Measurements from ENCODE around the gene SBNO2.
"Not testable (repeated sequence)": the region's sequence is repeated elsewhere in the genome, so short reads cannot be mapped to it uniquely, and the experiment has no call there.

The SBNO2 gene

DNA sequence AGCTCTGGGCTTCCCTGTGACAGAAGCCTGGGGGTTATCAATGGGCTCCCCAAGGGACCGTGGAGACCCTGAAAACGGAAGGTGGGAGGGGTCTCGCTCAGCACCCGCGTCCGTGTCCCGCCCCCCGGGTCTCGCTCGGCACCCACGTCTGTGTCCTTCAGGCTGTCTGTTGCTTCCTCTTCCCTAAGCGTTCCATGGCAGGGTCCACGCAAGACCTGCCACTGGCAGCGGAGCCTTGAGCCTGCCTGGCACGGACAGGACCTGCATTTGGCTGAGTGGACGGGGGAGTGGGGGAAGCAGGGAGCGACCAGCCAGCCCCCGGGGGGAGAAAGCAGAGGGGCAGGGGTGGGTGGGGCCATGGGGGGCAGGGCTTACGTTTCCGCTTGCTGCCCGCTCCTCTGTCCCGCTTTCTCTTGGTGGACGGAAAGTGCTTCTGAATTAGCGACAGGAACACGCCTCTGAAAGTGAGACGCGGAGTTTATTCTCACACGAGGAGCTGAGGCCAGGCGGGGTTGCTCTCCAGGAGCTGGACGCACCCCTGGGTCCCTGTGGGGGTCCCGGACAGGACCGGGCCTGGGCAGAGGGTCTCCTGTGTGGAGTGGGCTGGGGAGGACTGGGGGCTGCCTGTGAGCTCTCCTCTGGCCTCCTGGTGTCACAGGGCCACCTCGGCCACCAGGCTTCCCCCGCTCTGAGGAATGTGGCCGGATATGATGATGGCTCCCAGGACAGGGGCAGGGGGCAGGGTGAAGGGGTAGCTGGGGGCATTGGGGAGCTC is 58.2 kb downstream of the SBNO2 start:
- DNase-seq = no peak

DNA sequence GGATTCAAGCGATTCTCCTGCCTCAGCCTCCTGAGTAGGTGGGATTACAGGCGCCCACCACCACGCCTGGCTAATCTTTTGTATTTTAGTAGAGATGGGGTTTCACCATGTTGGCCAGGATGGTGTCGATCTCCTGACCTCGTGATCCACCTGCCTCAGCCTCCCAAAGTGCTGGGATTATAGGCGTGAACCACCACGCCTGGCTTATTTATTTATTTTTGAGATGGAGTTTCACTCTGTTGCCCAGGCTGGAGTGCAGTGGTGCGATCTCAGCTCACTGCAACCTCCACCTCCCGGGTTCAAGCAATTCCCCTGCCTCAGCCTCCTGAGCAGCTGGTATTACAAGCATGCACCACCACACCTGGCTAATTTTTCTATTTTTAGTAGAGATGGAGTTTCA is 59.3 kb downstream of the SBNO2 start:
- not testable (repeated sequence) for DNase-seq

DNA sequence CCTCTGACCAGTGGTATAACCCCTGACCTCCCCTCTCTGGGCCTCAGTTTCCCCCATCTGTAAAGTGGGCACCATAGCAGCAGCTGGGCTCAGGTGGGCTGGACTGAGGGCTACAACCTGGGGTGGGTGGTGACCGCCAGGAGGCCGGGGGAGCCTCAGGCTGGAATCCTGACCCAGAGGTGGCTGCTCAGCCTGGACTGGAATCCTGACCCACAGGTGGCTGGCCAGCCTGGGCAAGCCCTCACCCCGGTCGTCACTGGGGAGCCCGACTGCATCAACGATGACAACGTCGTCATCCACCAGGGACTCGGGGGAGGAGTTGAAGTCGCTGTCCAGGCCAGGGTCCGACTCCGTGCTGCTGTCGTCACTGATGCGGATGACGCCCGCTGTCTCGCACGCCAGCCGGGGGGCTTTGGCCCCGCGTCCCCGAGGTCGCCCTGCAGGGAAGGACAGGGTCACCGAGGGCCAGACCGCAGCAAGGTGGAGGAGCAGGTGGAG is 60.0 kb downstream of the SBNO2 start:
- DNase-seq = no peak

DNA sequence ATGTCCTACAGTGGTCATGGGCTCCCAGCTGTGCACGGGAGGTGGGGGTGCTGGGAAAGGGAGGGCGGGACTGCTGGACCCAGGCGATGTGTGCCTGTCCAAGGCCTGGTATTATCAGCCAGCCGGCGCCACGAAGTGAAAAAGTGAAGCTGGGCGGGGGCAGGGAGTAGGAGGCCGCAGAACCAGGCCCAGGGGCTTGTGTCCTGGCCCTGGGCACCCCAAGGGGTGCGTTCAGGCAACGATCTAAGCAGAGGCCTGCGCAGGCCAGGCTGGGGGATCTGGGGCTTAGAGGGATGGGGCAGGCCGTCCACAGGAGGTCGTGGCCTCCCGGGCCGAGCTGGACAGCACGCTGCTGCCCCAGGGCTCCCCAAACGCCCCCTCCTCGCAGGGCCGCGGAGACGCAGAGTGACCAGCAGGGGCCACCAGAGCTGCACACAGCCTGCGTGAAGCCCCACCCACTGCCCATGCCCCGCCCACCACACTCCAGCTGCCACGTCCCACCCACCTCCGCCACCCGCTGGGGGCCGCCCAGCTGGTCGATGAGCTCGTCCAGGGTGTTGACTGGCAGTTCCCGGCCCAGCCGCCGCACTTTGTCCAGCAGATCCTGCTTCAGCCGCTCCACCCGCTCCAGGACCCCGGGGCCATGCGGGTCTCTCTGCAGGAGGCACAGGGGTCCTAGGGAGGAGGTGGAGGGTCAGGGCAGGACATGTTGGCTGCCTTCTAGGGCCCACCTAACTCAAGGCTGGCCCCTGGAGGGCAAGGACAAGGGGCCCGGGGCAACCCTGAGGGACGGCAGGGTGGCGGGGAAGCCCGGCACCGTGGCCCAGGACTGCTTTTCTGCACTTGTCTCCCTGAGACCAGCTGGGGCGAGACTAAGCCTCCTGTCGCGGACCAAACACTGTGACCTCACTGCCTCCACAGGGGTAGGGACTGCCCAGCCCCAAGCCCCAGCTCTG is 60.8 kb downstream of the SBNO2 start:
- DNase-seq = peak; percentile 85

DNA sequence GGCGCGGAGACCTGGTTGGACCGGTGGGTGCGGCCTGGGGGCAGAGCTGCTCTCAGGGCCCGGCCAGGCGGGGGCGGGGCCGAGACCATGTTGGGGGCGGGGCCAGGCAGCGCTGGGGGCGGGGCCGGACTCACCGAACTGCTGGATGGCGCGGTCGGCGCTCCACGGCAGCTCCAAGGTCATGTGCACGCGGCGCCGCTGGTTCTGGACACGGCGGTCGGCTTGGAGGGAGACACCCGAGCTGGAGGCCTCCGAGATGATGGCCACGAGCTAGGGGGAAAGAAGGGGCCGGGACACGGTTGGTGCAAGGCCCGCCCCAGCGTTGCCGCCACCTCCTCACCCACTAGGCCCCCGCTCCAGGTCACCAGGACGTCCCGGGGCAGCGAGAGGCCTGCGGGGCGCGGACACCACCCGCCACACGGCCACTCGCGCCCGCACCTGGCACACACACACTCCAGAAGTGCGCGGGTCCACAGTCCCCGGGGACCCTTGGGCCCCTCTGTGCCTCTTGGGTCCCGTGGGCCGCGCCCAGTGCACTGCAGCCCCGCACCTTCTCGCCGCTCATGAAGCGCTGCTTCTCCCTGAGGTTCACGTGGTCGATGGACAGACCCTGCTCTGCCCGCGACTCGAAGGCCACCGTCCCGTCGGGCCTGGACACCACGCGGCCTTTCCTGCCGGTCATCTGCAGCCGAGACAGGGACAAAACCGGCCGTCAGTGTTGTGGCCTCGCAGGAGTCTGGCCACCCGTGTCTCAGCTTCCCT is 61.6 kb downstream of the SBNO2 start:
- no peak for DNase-seq

DNA sequence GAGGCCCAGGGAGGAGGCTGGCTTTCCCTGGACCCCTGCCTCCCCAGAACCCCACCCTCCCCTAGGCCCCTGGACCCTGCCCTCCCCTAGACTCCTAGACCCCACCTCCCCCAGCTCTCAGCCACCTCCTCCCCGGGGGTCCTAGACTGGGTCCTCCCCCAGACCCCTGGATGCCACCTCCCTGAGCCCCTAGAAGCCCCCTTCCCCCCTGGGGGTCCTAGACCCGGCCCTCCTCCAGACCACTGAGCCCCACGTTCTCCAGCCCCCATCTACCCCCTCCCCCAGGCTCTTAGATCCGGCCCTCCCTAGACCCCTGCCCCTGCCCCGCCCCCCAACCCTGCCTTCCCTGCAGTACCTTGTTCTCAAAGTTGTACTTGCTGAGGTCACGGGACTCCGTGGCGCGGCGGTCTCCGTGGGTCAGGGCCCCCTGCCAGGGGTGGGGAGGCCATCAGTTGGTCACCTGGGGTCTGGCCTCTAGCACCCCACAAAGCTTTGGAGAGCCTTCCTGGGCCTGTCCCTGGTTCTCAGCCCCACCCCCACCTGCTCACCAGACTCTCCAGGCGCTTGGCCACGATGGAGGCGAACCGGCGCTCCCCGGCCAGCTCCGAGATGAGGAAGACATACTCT is 62.3 kb downstream of the SBNO2 start:
- no peak for DNase-seq

DNA sequence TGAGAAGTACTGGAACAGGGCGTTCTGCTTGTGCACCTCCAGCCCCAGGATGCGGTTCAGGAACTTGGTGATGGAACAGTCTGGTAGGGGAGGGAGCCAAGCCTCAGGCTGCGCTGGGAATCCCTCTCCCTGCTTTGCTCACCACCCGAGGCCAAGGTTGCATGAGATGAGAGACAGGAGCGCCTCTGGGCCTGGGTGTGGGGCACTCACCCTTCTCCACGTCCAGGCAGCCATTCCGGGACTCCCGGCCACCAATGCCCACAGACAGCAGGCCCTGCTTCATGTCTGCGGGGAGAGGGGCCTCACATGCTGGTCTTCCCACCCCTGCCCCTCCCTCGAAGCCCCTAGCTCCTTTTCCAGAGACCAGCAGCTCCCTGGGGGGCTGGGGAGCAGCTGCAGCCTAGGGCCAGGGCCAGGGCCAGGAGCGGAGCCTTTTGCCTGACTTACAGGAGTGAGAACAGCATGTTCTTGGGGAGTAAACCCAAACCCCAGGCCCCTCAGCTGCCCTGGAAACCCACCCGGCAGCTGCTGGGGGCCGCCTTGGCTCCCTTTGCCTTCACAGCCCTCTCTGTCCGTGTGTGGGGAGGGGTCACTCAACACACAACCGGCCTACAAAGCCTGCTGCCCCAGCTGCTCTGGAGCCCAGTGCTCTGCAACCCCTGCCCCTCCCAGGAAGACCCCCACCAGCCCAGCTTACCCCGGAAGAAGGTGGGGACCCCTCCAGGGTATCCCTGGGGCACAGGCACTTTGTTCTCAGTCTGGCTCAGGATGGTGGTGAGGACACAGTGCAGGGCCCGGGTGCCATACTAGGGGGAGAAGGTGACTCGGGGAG is 63.0 kb downstream of the SBNO2 start:
- DNase-seq = no peak

DNA sequence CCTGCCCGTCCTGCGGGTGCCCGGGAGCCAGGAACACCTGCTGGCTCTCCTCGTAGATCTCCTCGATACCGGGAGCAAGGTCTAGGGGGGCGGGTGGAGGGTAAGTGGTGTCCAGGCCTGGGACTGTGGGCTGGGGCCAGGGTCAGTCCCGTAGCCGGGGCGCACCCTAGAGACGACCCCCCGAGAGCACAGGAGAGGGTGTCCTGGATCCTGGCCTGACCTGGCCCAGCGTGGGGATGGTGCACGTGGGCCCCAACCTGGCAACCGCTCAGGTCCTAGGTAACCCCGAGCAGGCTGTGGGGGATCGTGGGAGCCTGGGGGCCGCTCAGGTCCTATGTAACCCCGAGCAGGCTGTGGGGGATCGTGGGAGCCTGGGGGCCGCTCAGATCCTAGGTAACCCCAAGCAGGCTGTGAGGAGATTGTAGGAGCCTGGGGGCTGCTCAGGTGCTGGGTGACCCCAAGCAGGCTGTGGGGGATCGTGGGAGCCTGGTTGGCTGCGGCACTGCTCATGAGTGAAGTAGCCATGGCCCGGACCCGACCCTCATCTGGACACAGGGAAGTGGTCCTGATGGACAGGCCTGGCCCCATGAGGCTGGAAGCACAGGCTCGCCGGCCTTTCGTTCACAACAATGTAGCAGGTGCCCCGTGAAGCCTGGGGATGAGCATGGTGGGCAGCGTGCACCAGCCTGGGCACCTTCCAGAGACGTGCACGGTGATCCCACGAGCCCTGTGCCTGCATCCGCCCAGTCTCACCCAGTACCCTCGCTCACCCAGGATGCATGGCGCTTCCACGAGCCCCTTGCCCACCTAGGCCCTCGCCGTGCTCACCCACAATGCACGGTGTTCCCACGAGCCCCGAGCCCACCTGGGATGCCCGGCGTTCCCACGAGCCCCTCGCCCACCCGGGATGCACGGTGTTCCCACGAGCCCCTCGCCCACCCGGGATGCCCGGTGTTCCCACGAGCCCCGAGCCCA is 64.1 kb downstream of the SBNO2 start:
- DNase-seq = no peak

DNA sequence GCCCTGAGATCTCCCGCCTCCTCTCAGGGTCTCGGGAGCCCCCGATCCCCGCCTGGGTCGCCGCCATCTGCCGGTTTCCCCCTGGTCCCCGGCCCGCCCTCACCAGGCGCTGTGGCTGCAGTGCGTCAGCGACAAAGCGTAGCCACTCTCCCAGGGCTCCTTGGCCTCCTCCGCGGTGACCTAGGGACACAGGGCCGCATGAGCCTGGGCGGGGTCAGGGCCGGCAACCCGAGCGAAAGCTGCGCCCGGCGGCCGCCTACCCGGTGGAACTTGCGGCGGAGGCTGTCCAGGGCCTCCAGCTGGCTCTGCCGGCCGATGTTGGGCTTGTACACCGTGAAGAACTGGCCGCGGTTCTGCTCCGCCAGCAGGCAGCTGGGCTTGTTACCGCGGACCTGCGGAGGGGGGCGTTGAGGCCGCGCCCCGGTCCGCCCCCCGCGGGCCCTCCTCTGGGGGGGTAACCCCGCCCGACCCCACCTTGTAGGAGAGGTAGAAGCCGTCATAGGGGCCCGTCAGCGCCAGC is 65.0 kb downstream of the SBNO2 start:
- DNase-seq = no peak

DNA sequence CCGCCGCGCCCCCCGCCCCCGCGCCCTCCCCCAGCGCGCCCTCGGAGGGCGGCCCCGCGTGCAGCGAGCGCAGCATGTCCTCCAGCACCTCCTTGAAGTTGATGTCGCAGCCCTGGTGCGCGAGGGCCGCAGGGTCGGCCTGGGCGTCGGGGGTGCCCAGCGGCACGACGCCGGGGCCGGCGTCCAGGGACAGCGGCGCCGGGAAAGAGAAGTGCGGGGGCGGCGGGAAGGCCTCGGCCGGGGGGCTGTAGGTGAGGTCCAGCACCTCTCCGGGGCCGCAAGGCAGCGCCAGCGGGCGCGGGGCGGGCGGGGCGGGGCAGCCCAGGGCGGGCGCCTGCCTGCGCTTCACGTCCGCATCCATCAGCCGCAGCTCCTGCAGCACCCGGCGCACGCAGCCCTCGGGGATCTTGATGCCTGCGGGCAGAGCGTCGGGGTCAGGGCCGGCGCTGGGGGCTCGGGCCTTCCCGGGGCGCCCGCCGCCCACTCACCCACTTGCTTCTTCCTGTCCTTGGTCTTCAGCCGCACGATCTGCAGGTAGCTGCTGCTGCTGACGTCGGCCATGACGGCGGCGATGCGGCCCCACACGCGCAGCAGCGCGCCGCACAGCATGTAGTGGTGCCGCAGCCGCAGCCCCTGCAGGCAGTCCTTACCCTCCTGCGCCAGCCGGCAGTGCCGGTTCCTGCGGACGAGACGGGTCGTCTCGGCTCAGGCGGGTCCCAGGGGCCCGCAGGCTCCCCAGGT is 65.6 kb downstream of the SBNO2 start:
- no peak for DNase-seq

DNA sequence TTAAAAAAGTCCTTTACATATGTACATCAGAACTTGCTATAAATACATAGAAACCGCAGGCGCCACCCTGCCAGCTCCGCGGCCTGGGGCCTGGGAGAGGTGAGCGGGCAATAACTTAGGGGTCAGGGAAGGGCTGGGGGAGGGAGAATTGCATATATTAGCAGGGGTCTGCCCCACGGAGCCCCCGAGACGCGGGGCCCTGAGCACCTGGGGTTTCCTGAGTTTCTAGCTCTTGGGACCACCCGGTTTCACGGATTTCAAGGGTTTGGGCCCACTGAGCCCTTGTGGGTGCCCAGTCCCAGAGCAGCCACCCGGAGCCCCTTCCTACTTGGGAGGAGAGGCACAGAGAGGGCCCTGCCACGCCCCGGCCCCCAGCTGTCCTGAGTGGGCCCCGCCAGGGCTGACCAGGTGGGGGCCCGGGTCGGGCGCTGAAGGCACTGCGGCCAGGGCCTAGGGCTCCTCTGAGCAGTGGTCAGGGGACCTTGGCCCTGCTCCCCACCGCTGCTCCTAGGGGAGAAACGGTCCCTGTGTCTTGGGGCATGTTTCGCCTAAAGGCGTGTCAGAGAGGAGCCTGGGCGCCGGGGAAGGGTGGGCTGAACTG is 66.3 kb downstream of the SBNO2 start:
- no peak for DNase-seq

DNA sequence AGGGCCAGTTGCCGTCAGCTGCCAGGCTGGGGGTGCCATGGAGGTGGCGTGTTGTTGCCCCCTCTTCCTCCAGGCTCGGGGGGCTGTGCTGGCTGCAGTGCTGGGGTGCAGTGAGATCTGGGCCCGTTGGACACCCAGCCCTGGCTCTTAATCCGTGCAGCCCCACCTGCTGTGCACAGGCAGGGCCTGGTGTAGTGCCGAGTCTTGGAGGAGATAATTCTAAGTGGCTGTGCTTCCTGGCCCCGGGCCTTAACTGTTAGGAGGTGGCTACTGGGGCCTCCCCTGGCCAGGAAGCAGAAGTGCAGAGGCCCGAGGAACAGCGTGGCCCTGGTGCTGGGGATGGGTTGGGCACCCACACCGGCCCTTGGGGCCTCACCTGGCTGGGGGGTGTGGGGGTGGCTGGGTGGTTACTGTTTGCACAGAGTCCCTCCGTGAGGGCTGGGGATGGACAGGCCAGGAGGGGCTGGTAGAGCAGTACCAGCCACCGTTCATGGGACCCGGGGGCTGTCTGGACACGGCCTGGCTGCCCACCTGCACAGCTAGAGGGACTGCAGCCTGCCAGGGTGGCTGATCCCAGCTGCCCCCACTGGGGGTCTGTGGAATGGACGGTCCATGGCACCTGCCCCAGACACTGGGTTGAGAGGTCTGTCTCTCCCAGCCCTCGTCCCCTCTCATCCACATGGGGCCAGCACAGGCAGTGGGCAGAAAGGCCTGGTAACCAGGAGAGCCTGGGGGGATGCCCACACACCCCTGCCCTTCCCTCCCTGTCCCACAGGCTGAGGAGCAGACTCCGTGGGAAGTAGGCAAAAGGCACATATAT is 67.0 kb downstream of the SBNO2 start:
- DNase-seq = no peak

DNA sequence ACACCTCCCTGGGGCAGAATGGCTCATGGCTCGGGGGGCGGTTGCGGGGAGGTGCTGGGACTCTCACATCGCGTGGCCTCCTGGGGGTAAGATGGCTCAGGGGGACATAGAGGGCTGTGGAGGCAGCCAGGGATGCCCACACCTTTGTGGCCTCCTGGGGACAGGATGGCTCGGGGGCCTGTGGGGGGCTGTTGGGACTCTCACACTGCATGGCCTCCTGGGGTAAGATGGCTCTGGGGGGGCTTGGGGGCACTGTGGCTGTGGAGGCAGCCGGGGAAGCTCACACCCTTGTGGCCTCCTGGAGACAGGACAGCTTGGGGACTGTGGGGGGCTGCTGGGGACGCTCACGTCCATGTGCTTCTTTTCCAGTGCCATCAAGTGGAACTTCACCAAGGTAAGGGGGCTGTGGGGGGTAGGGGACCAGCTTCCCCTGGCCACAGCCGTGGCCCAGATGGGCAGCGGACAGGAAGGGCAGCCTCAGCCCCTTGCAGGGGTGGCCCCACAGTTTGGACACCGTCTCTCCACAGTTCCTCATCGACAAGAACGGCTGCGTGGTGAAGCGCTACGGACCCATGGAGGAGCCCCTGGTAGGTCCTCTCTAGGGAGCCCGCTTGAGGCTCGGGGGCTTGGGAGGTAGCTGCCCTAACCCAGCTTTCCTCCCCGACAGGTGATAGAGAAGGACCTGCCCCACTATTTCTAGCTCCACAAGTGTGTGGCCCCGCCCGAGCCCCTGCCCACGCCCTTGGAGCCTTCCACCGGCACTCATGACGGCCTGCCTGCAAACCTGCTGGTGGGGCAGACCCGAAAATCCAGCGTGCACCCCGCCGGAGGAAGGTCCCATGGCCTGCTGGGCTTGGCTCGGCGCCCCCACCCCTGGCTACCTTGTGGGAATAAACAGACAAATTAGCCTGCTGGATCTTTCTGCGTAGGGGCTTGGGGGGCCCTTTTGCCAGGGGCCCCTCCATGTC is 67.9 kb downstream of the SBNO2 start:
- no peak for DNase-seq

DNA sequence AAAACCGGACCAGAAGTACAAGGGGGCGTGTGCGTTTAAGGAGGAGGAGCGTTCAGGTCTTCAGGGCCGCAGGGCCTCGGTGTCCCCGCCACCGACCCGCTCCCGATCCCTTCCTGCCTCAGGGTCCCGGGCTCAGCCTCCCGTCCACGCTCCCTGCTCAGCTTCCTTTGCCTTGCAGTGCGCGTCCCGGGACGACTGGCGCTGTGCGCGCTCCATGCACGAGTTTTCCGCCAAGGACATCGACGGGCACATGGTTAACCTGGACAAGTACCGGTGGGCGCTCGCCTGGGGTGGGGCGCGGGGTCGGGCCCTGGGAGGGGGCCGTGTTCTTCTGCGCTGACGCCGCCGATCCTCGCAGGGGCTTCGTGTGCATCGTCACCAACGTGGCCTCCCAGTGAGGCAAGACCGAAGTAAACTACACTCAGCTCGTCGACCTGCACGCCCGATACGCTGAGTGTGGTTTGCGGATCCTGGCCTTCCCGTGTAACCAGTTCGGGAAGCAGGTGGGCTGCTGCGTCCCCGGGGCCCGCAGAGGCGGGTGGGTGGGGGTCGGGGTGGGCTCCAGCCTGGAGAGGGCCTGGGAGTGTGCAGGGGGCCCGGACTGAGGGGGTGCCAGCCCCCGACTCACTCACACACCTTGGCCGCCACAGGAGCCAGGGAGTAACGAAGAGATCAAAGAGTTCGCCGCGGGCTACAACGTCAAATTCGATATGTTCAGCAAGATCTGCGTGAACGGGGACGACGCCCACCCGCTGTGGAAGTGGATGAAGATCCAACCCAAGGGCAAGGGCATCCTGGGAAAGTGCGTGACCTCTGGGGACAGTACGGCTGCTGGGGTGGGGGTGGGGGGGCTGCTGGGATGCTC is 68.8 kb downstream of the SBNO2 start:
- DNase-seq = no peak

DNA sequence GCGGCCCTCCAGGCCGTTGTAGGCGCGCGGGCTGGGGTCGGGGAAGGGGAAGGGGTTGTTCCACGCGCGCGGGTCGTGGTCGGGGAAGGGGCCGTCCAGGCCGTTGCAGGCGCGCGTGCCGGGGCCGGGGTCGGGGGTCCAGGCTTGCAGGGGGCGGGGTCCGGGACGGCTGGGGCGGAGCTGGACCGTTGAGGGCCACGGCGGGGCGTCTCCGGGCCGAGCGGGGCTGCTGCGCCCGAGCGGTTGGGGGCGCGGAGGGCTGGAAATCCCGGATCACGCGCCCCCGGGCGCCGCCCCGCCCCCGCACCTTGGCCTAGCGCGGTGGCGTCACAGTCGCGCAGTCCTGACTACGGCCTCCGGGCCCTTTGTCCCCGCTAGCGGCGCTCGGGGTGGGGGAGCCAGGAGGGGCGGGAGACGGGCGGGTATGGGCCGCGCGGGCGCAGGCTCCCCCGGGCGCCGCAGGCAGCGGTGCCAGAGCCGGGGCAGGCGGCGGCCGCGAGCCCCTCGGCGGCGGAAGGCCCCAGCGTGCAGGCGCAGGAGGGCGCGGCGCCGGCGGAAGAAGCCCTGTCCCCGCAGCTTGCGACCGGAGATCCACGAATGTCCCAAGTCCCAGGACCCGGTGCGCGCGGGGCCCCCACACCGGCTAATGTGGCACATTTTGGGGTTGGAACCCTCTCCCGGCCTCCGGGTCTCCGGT is 69.6 kb downstream of the SBNO2 start:
- peak; percentile 66 for DNase-seq
